Osteocyte (in vitro differentiated cells): Measurements from ENCODE around the gene SFR1. TPM values are rescaled to one million over a fixed set of nuclear protein-coding genes. Genes with fewer than 3 reads are reported as not detected.

Source experiments
- DNase-seq: peaks from one replicate; pipeline ENCODE4 v3.0.0; 2021; ENCODE audit warnings: mixed read lengths; ENCODE audit not compliant: unreplicated experiment; ENCODE audit errors: extremely low spot score
- H3K27ac Mint-ChIP-seq: one replicate; pipeline ENCODE4 v1.8.0; 2021; ENCODE audit warnings: mild to moderate bottlenecking, mixed read lengths; ENCODE audit not compliant: unreplicated experiment
- H3K27me3 Mint-ChIP-seq: one replicate; pipeline ENCODE4 v1.8.0; 2021; ENCODE audit warnings: mixed read lengths; ENCODE audit not compliant: unreplicated experiment
- H3K36me3 Mint-ChIP-seq: one replicate; pipeline ENCODE4 v1.8.0; 2021; ENCODE audit warnings: mixed read lengths; ENCODE audit not compliant: unreplicated experiment
- H3K4me1 Mint-ChIP-seq: one replicate; pipeline ENCODE4 v1.8.0; 2021; ENCODE audit warnings: mixed read lengths; ENCODE audit not compliant: unreplicated experiment
- H3K4me3 Mint-ChIP-seq: one replicate; pipeline ENCODE4 v1.8.0; 2021; ENCODE audit warnings: mild to moderate bottlenecking, moderate library complexity, mixed read lengths; ENCODE audit not compliant: unreplicated experiment
- H3K9me3 Mint-ChIP-seq: one replicate; pipeline ENCODE4 v1.8.0; 2021; ENCODE audit warnings: mixed read lengths; ENCODE audit not compliant: unreplicated experiment
- total RNA-seq: library from RNA; stranded (reverse); gene quantifications from 2 replicates; pipeline ENCODE4 v1.2.1, GENCODE V29; 2021
- TF ChIP-seq, protein P1 (sequence below): fragments of 200-600 bp; sonication (generic); IDR thresholded peaks from 2 replicates; pipeline ENCODE4 v1.5.0; 2021; ENCODE audit warnings: antibody characterized with exemption, mild to moderate bottlenecking, moderate library complexity

SFR1 gene
- total RNA-seq, 1 donor from 2014 or later: 7.0 TPM

DNA sequence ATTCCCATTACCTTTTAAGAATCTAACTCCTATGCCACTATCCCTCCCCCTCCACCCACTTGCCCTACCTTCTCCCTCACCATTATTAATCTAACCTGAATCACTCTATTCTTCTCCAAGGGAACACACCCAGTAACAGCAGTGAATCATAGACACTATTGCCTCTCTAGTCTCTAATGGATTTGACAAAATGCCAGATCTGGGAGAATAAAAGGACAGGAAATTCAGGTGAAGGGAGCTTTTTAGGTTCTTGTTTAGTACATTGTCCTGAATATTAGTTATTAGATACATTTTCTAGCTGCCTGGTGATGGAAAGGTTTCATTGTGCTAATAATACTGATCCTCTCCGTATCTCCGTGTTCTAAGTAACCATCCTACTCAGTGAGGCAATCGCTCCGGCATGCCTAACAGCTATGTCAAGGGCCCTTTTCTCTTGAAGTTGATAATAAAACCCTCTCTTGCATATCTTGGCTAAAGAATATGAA is 4.1 kb upstream of the SFR1 start:
- Mint-ChIP-seq H3K27me3 (no peaks in the 10 kb centered on the region), H3K9me3 (no peaks in the 10 kb centered on the region), H3K4me1 (peaks cover 19% of the 10 kb centered on the region), H3K4me3 (no peak overlapping the region), H3K27ac (no peak overlapping the region), H3K36me3 (no peaks in the 10 kb centered on the region)
- TF ChIP-seq, protein P1, sequence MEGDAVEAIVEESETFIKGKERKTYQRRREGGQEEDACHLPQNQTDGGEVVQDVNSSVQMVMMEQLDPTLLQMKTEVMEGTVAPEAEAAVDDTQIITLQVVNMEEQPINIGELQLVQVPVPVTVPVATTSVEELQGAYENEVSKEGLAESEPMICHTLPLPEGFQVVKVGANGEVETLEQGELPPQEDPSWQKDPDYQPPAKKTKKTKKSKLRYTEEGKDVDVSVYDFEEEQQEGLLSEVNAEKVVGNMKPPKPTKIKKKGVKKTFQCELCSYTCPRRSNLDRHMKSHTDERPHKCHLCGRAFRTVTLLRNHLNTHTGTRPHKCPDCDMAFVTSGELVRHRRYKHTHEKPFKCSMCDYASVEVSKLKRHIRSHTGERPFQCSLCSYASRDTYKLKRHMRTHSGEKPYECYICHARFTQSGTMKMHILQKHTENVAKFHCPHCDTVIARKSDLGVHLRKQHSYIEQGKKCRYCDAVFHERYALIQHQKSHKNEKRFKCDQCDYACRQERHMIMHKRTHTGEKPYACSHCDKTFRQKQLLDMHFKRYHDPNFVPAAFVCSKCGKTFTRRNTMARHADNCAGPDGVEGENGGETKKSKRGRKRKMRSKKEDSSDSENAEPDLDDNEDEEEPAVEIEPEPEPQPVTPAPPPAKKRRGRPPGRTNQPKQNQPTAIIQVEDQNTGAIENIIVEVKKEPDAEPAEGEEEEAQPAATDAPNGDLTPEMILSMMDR: no peak
- no peak for DNase-seq

DNA sequence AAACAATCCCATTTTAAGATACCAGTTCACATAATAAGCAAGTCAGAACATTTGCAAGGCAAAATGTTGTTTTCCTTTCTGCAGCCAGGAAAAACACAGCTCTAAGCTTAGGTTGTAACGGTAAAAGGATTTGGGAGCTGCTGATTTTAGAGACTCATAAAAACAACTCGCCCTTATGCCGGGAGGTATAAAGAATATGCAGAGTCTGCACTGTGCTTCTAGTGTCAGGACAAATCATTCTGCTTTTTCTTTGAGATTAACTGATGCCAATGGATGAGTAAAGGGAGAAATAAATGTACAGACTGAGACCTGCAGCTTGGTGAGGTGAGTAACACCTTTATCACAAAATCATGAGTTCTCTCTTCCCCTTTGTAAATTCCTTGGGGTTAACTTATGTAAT is 2.0 kb upstream of the SFR1 start:
- Mint-ChIP-seq H3K9me3 (no peaks in the 10 kb centered on the region), H3K4me3 (no peak overlapping the region), H3K36me3 (no peaks in the 10 kb centered on the region), H3K27ac (peak overlapping the region; percentile 100), H3K27me3 (no peaks in the 10 kb centered on the region), H3K4me1 (peaks cover 25% of the 10 kb centered on the region)
- TF ChIP-seq, protein P1: no peak
- no peak for DNase-seq

DNA sequence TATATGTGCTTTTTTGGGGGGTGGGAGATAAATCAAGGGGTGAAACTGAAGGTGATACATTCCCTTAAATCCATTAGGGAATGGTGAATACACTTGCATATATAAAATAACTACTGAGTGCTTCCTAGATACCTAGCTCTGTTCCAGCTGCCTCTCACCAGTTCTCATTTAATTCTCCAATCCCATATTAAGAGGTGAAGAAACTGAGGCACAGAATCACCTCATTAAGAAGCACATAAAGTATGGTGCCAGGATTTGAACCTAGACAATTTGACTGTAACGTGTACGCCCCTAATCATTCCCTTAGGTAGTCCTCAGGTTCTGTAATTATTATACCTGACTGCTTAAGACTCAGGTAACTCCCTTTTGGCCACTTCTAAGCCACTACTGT is 1.5 kb upstream of the SFR1 start:
- no peak for DNase-seq
- peak overlapping the region; percentile 100 for H3K27ac Mint-ChIP-seq
- H3K27me3 Mint-ChIP-seq: no peaks in the 10 kb centered on the region
- TF ChIP-seq, protein P1: no peak
- peaks cover 25% of the 10 kb centered on the region for H3K4me1 Mint-ChIP-seq
- peak overlapping the region; percentile 90 for H3K4me3 Mint-ChIP-seq
- peaks cover 4% of the 10 kb centered on the region for H3K36me3 Mint-ChIP-seq
- H3K9me3 Mint-ChIP-seq: no peaks in the 10 kb centered on the region

DNA sequence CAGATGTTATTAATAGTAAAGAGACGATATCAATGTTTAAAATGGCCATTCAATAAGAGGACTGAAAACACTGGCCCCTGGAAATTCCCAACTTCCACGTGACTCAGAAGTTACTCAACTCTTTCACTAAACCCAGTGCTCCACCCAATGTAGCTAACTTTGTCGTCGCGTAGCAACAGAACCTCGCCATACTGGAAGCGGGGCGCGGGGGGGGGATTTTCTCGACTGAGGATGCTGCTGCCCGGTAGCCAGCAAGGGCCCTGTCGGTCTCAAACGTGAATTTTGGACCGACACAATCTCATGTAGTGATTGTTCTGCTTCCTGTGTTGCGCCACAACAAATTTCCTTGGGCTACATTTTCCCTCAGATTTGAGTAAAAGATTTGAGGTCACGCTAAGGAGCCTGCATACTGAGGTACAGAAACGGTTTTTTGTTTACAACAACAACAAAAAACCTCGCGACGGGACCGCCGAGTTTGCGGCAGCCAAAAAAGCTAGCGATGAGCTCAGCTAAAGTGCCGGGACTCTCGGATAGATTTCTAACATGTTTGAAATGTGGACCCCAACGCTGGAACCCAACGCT is 977 bp upstream of the SFR1 start:
- TF ChIP-seq, protein P1: no peak
- Mint-ChIP-seq H3K4me3 (peak overlapping the region; percentile 90), H3K27ac (peak overlapping the region; percentile 100), H3K9me3 (no peaks in the 10 kb centered on the region), H3K36me3 (peaks cover 4% of the 10 kb centered on the region), H3K4me1 (peaks cover 25% of the 10 kb centered on the region), H3K27me3 (no peaks in the 10 kb centered on the region)
- DNase-seq: peak; percentile 94

DNA sequence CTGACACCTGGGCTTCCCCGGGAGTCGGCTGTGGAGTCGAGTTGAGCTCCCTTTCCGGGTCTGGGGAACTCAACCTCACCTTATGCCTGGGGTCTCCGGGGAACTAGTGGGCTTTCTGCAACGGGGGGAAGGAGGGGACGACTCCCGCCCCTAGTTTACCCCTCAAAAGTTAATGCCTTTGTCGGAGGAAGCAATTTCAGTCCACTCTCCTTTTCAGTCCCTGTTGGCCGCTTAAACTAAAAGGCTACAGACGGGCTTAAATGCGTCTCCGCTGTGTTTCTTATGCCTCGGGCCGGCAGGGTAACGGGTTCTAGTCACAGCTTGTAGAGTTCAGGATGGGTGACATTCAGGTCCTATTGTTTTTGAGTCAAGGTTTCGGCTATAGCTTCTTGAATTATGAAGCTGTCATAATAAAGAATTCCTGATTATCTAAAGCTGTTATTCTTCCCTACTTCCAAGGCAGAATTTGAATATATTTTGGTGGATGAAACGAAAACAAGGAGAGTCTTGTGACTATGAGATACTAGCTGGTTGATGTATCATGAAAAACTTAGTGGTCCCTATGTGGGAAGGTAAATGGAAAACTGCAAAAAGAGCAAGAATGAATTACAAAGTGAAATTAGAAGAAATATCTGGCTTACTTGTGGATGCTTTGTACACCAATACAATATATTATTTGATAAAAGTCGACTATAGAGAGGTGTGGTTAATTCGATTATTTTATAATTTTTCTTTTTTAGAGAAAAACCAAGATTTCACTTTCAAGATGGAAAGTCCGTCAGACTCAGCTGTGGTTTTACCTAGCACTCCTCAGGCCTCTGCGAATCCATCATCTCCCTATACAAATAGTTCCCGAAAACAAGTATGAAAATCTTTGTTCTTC is 495 bp downstream of the SFR1 start:
- TF ChIP-seq, protein P1: no peak
- peaks cover 25% of the 10 kb centered on the region for H3K4me1 Mint-ChIP-seq
- H3K36me3 Mint-ChIP-seq: peaks cover 7% of the 10 kb centered on the region
- H3K27ac Mint-ChIP-seq: peak overlapping the region; percentile 89
- no peak for DNase-seq
- H3K9me3 Mint-ChIP-seq: no peaks in the 10 kb centered on the region
- no peaks in the 10 kb centered on the region for H3K27me3 Mint-ChIP-seq
- peak overlapping the region; percentile 90 for H3K4me3 Mint-ChIP-seq
